Stimulated activated CD8-positive, alpha-beta memory T cell treated with anti-CD3 and anti-CD28 coated beads, Interleukin-12 subunit alpha, Interleukin-12 subunit beta, amount 100 ng/mL, for 24 hours (primary cell): ENCODE results near the gene PRR33.

Experiments
- DNase-seq: peaks from one replicate; pipeline ENCODE4 v3.0.0-alpha.2; 2020; ENCODE audit errors: extremely low read depth

Gene PRR33

DNA sequence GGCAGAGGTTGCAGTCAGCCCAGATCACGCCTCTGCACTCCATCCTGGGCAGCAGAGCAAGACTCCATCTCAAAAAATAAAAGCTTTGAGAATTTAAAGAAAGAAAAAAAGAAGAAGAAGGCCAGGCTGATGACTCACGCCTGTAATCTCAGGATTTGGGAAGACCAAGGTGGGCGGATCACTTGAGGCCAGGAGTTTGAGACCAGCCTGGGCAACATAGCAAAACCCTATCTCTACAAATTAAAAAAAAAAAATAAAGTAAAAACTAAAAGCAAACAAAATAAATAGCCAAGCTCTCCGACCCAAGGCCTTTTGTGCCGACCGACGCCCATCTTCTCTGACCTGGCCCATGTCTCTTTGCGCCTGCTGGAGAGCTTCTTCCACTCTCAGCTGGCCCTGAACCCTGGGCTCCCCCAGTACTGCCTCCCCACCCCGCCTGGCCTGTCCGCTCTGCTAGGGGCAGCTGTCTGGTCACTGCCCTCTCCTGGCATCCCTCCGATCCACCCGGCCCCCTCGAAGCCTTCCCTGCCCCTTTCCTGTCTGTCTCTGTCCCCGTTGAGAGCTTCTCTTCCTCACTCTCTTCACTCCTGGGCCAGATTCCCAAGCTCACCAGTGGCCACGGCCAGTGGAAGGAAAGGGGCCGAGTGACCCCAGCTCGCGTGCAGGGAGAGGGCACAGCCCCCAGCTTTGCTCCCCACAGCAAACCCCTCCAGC lies 43.6 kb downstream of the PRR33 start:
- DNase-seq: no peak

DNA sequence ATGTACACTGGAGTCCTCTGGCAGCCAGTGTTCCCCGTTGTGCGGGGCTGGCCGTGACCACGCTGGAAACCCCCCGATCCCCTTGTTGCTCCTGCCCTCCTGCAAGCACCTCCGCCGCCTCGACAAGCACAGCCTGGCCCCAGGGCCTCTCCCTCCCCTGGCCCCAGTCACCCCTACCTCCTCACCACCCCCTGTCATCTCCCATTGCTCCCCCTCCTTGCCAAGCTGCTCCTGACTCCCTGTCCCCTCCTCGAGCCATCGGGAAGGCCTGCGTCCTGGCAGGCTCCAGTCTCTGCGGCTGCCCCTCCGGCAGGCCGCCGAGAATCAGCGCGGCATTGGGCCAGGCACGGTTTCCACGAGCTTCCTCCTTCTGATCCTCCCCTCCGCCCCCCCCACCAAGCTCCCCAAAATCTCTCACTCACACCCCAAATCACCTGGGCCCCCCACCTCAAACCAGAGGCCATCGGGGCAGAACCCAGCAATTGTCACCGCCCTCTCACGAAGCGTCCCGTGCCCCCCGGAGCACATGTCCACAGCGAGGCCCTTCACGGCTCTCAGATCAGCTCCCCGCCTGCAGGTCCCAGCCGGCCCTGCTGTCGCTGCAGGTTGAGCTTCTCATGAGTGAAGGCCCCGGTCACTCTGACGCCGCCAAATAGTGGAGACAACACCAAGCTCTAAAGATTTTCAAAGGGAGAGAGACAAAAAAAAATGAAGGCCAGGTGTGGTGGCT lies 44.5 kb downstream of the PRR33 start:
- no peak for DNase-seq

DNA sequence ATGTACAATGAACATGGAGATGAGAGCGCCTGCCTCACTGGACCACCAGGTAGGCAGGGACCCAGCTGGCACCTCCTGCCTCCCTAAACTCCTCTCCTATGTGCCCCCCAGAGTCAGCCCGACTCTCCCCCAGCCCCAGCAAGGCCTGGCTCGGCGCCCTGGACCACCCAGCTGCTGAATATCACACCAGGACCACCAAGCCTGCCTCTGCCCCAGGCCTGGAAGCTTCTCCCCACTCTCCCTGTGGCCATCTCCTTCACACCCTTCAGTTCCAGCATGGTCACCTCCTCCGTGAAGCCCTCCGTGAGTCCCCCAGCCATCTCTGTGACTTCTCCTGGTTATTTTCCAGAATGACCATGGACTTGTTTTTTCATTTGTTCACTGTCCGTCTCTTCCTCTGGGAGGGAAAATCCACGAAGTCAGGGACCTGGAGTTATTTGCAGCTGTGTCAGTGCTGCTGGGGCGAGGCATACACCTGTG lies 45.2 kb downstream of the PRR33 start:
- no peak for DNase-seq

DNA sequence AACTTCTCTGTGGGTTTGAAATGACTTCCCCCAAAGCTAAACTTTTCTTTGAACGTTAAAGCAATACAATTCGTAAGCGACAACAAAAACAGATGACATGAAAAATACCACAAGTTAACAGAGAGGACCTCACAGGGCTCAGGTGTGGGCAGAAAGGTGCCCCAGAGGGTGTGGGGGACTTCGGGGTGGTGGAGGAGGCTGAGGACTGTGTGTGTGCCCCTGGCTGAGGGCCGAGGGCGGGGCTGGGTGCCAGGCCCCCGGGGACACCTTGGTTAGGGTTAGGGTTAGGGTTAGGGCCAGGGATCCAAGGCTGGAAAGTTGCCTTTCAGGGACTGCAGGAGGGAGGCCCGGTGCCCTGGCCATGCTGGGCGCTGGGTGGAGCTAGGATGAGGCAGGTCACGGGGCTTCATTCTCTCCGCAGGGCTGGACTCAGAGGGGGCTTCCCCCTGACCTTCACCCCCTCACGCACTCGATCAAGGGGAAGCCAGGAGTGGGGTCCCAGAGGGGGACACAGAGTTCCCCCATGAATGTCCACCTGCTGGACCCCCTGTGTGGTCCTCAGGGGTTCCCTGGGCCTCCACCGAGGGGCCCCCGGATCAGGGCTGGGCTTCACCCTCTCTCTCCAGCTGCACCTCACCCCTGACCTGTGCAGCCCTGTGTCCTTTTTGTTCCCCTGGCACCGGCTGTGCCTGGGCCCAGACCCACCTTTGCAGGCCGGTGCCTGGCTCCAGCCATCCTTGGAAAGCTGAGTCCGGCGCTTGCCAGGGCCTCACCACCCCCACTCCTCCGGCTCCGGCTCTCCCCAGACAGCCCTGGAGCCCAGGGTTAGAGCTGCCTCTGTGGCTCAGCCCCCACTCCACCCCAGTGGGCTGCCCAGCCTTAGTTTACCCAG lies 45.9 kb downstream of the PRR33 start:
- no peak for DNase-seq

DNA sequence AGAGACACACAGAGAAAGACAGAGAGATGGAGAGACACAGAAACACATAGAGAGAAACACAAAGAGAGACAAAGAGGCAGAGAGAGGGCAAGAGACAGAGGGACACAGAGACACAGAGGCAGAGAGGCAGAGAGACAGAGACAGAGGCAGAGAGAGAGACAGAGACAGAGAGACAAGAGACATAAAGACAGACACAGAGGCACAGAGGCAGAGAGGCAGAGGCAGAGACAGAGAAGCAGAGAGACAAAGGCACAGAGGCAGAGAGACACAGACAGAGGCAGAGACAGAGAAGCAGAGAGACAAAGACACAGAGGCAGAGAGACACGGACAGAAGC lies 46.6 kb downstream of the PRR33 start:
- no peak for DNase-seq

DNA sequence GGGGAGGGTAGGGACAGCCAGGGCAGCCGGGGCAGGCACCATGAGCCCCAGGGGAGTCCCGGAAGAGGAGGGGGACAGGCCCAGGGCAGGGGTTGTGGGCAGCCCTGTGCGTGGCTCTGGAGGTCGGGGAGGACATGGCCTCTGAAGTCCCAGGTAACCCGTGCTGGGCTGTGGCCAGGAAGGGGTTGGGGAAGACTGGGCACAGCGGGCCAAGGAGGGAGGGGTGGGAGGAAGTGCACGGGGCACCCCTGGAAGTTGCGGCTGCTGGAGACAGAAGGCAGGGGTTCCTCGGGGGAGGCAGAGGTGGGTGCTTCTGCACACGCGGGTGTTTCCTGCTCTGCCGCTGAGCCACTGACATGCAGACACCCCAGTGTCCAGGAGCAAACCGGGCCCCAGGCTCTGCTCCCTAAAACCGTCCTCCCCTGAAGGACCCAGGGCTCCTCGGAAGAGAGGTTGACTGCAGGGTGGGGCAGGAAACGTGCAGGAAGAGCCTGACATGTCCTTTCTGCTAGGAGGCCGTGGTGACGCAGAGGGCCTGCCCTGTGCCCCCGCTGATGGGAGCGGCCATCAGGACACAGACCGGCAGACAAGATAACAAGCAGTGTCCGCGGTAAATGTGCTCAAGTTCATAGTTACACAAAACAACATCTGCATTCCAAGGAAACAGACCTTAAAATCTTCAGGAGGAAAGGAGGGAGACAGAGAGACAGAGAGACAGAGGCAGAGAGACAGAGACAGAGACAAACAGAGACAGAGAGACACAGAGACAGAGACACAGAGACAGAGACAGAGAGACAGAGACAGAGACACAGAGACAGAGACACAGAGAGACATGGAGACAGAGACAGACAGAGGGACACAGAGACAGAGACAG lies 47.2 kb downstream of the PRR33 start:
- DNase-seq: no peak

DNA sequence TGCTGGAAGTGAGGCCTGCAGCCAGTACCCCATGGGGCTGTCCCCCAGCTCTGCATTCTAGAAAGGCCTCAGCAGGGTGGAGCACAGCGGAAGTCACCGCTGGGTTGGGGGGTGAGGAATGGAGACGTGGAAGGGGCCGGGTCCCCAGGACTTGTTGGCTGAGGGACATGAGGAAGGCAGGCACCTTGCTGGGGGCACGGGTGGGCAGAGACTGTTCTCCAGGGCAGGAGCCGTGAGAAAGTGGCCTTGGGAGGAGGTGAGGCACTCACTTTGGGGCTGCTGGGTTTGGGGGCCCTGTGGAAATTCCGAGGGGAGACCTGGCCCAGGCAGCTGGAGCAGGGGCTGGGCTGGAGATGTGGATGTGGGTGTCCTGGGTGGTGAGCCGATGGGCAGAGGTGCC lies 47.9 kb downstream of the PRR33 start:
- no peak for DNase-seq

DNA sequence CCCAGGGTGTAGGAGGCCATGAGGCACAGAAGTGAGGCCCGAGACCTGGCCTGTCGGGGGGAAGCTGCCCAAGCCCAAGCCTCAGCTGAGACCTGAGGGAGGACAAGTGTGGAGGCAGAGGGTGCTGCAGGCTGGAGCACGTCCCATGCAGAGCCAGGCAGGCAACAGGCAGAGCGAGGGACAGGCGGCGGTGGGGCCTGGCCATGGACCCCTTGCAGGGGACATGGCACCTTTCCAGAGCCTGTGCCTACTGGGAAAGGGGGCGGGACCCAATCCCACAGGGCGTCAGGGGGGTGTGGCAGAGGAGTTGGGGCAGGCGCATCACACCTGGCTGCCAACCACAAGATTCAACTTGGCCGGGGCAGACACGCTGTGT lies 48.6 kb downstream of the PRR33 start:
- no peak for DNase-seq

DNA sequence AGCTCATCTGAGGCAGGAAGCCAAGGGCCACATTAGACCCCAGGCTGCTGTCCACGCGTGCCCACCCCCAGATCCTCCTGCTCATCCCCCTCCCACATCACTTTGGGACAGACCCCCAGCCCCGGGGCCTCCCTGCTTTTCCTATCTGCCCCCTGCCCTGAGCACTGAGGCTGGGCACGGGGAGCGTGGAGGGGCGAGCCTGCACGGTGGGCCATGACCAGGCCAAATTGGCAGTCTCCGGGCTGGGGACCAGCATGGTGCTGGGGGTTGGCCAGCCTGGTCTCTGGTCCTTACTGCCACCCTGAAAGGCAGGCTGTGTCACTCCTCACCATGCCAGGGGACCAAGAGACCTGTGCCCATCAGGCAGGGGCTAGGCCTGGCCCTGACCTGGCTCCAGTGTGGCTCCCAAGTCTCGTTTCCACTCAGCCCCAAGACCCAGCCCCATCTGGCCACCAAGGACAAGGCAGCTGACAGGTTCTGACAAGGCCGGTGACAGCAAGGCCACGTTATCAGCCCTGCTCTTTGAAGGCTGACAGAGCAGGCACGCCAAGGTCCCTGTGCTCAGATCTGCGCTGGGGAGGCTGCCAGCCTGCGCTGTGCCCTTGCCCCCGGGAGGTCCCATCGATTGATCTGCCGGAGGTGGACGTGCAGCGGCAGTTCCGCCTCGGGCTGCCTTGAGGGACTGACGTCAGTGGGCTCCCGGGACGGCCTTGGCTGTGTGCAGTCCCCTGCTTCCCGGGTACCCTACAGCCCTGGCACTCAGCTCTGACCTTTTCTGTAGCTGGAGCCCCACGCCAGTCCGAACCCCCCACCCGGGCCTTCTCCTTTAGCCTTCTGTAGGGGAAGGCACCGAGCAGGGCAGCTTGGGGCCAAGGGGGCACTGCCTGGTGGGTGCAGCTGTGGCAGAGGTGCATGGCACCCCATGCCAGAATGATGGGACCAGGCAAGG lies 49.3 kb downstream of the PRR33 start:
- no peak for DNase-seq

DNA sequence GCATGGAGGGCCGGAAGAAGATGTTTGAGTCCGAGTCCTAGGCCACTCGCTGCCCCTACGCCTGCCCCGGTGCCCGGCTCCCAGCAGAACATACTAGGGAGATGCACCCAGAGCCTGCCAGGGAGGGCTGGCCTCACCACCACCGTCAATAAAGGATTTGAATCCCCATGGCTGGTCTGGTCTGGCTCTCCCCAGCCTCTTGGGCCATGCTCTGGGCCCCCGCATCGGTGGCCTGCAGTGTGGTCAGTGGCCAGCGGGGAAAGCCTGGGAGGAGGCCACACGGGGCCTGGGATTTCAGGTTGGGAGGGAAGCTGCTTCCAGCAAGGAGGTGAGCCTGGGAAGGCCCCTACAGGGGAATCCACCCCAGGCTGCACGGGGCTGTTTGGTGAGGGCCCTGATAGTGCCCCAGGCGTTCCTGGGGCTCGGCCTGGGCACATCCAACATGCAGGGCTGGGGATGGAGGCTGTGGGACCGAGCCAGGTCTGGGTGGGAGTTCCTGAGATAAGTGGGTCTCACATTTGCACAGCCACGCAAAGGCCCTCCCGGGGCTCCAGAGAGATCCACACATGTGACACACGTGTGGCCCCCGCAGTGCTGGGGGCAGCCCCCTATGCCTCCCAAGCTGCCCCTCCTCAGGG lies 50.1 kb downstream of the PRR33 start:
- DNase-seq: no peak

DNA sequence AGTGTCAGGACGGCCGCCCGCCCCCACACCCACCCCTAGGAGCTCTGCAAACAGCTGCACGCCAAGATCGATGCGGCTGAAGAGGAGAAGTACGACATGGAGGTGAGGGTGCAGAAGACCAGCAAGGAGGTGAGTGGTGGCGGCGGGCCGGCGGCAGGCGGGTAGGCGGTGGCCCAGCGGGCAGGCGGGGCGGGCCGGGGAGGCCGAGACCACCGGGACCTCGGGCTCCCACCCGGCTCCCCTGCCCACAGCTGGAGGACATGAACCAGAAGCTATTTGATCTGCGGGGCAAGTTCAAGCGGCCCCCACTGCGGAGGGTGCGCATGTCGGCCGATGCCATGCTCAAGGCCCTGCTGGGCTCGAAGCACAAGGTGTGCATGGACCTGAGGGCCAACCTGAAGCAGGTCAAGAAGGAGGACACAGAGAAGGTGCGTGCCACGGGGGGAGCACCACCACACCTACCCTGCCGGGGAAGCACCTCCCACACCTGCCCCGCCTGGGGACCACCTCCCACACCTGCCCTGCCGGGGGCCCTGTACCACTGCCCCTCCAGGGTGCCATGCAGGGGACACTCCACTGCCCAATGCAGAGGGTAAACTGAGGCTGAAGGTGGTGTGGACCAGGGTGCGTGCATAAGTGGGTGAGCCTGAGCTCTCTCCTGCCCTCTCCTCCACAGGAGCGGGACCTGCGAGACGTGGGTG lies 50.8 kb downstream of the PRR33 start:
- DNase-seq: no peak

DNA sequence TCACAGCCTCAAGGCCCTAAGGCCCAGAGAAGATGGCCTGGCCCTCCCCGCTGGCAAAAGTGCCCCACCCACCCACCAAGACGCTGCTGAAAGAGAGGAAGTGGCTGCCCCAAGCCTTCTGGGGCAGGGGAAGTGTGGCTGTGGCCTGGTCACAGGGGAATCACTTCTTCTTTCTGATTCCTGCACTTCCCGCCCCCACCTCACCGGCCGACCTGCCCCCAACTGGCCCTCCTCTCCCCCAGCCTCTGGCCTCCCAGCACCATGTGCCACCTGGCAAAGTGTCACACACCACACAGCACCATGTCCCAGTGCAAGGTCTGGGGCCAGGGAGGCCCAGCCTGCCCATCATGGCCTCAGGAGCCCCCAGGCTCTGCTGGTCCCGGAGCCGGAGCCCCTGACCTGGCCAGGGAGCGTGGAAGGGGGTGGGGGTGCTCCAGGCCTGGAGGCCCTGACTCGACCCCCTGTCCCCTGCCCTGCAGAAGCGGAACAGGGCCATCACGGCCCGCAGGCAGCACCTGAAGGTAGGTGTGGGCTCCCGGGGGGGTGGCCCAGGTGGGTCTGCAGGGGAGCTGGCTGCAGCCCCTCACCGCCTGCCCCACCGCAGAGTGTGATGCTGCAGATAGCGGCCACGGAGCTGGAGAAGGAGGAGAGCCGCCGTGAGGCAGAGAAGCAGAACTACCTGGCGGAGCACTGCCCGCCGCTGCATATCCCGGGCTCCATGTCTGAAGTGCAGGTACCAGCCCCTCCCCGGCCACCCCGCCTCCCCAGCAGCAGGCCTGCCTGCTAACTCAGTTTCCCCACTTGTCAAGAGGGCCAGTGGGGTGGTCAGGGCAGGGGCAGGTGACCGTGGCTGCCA lies 51.5 kb downstream of the PRR33 start:
- no peak for DNase-seq

DNA sequence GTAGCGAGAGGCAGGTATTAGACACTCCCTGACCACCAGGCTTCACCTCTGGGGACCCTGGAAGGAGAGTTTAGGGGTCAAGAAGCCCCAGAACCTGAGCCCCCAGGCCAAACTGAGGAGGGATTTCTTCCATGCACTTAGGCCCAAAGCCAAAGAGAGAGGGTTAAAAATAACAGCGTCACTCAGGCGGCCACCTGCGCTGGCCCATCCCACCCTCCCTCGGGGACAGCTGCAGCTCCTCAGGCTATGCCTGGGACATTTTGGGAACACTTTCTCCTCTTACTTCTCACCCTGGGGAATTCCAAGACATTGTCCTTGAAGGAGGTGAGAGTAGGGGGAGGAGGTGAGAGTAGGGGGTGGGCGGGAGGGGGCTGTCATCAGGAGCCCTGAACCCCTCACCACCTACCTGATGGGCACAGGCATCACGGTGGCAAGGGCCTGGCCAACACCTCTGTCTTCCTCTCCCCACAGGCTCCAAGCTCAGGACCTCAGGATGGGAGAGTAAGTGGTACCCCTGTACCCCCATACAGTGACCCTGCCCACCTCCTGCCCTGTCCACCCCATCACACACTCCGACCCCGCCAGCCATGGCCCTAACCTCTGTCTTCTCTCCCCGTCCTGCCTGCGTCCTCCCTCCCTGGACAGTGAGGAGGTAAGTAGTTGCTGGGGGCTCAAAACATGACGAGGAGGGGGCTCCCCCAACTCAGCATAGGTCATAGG lies 52.3 kb downstream of the PRR33 start:
- DNase-seq: no peak

DNA sequence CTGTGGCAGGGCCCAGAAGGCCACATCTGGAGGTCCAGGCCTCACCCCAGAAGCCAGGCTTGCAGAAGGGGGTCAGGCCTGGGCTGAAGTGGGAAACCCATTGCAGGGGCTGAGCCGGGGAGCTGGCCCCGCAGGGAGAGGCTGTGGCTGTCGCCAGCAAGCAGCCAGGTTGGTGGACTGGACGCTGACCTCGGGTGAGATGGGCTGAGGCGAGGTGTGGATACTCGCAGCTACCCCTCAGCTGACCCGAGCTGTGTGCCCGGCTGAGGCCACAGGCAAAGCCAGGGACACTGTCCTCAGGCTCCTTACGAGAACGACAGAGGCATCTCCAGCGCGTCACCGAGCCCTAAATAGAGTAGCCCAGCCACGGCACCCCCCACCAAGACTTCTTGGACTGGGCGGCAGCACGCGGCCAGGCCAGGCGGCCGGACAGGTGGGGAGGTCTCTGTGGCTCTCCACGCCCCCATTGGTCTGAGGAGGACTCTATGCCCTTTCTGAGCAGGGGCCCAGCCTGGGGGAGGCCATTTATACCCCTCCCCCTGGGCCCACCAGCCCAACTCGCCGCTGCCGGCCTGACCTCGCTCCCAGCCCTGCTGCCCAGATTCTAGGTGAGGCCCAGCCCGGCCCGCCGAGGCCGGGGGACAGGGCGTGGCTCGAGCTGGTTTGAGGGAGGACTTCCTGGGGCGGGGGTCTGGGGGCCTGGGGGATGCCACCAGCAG lies 53.1 kb downstream of the PRR33 start, which contains the start of gene TNNI2:
Gene TNNI2, plus strand, starts transcription at position 556 of the 719 bp plus-strand sequence. CDS start 716 bp downstream, outside the sequence.
- DNase-seq: no peak
